ENCODE results near the gene GNPDA1.

GRCh38 chr5:141958546-141959172, 54.2 kb downstream of the GNPDA1 start:
- TF ChIP-seq CTCF (IDR thresholded peaks at IDR 0.05; ENCODE audit: insufficient read depth, low read length), result no peak
- no peak for TF ChIP-seq REST (IDR thresholded peaks at IDR 0.05; ENCODE audit: insufficient replicate concordance, low read depth)
- no peak for TF ChIP-seq POLR2AphosphoS5 (IDR thresholded peaks at IDR 0.05; ENCODE audit: low read depth)
- TF ChIP-seq GABPA (IDR thresholded peaks at IDR 0.05; ENCODE audit: low read depth), result no peak
